Keratinocyte (primary cell): Measurements from ENCODE around the gene RNF34. TPM values are rescaled to one million over a fixed set of nuclear protein-coding genes. Genes with fewer than 3 reads are reported as not detected.

Experiments used
- DNase-seq: peaks from one replicate; pipeline ENCODE4 v3.0.0-alpha.2; 2011; ENCODE audit warnings: low read depth, missing footprints, low spot score
- FAIRE-seq: peaks from 2 replicates; lab custom pipeline; 2011; peaks lifted over from hg19 to GRCh38; lab: Jason Lieb, UNC
- H2AFZ ChIP-seq: 2 replicates; pipeline ENCODE4 v1.6.0; 2012; ENCODE audit warnings: low read length, control low read depth, inconsistent platforms; ENCODE audit not compliant: control insufficient read depth
- H3K27ac ChIP-seq: 2 replicates; pipeline ENCODE4 v1.5.1; 2011; ENCODE audit warnings: low read length; ENCODE audit not compliant: control insufficient read depth, insufficient read depth
- H3K27me3 ChIP-seq: 3 replicates; pipeline ENCODE4 v1.6.0; 2011; ENCODE audit warnings: low read length; ENCODE audit not compliant: control insufficient read depth, insufficient read depth; ENCODE audit errors: extremely low read depth
- H3K36me3 ChIP-seq, 2 experiments: 2 replicates in 1 of 2; 3 replicates in 1 of 2; pipeline ENCODE4 v1.5.1; 2011; ENCODE audit warnings: low read length in 2 of 2, mild to moderate bottlenecking in 1 of 2; ENCODE audit not compliant: control insufficient read depth in 2 of 2, insufficient read depth in 2 of 2; ENCODE audit errors: extremely low read depth in 1 of 2
- H3K4me1 ChIP-seq: 3 replicates; pipeline ENCODE4 v1.5.1; 2011; ENCODE audit warnings: low read length; ENCODE audit not compliant: control insufficient read depth, insufficient read depth; ENCODE audit errors: extremely low read depth
- H3K4me2 ChIP-seq: 3 replicates; pipeline ENCODE4 v1.6.0; 2011; ENCODE audit warnings: low read depth, low read length; ENCODE audit not compliant: control insufficient read depth, insufficient read depth; ENCODE audit errors: extremely low read depth
- H3K4me3 ChIP-seq, 3 experiments: fragments of 200-600 bp in 1 of 3; sonication (generic) in 1 of 3; 2 replicates in 2 of 3; 3 replicates in 1 of 3; pipeline ENCODE4 v1.5.1; 2011 to 2016; ENCODE audit warnings: low read length in 3 of 3, mild to moderate bottlenecking in 3 of 3, control low read depth in 2 of 3, inconsistent platforms in 1 of 3, low read depth in 1 of 3, mixed read lengths in 1 of 3, mixed run types in 1 of 3, moderate library complexity in 1 of 3; ENCODE audit not compliant: control insufficient read depth in 2 of 3, insufficient read depth in 2 of 3; ENCODE audit errors: extremely low read depth in 1 of 3
- H3K79me2 ChIP-seq: 2 replicates; pipeline ENCODE4 v1.6.0; 2012; ENCODE audit warnings: low read length; ENCODE audit not compliant: control insufficient read depth, insufficient read depth
- H3K9ac ChIP-seq: 3 replicates; pipeline ENCODE4 v1.6.0; 2011; ENCODE audit warnings: low read length; ENCODE audit not compliant: control insufficient read depth, insufficient read depth; ENCODE audit errors: extremely low read depth
- H3K9me1 ChIP-seq: 3 replicates; pipeline ENCODE4 v1.6.0; 2011; ENCODE audit warnings: low read length; ENCODE audit not compliant: control insufficient read depth, insufficient read depth; ENCODE audit errors: extremely low read depth
- H3K9me3 ChIP-seq: 2 replicates; pipeline ENCODE4 v1.5.1; 2012; ENCODE audit warnings: low read depth, low read length; ENCODE audit not compliant: control insufficient read depth
- H4K20me1 ChIP-seq: 3 replicates; pipeline ENCODE4 v1.6.0; 2011; ENCODE audit warnings: low read length; ENCODE audit not compliant: control insufficient read depth, insufficient read depth; ENCODE audit errors: extremely low read depth
- CTCF ChIP-seq, 3 experiments: IDR thresholded peaks in 1 of 3; conservative IDR thresholded peaks in 1 of 3; optimal IDR thresholded peaks in 1 of 3; 2 replicates in 2 of 3; 3 replicates in 1 of 3; pipeline versions ENCODE3 to v1.5.1; 2011; ENCODE audit warnings: low read length in 3 of 3, mild to moderate bottlenecking in 3 of 3, moderate library complexity in 2 of 3, control low read depth in 1 of 3, inconsistent platforms in 1 of 3; ENCODE audit not compliant: insufficient read depth in 2 of 3; ENCODE audit errors: extremely low read depth in 1 of 3
- EZH2 ChIP-seq: IDR thresholded peaks from one replicate; pipeline ENCODE4 v1.6.1; 2012; ENCODE audit warnings: inconsistent platforms, mild to moderate bottlenecking, low read length, moderate library complexity
- dilution Hi-C: fragments of 300-500 bp; cut with MboI; formaldehyde crosslinking; loops from one replicate; pipeline ENCODE4 v1.7.0; 2020; ENCODE audit warnings: low sequenced_read_pairs; ENCODE audit not compliant: extremely low pct_ligation_motif_present
- polyA plus RNA-seq, 5 experiments: library from polyadenylated mRNA; depleted of rRNA in 3 of 5; stranded (reverse) in 3 of 5; stranded (forward) in 1 of 5; unstranded in 1 of 5; fragments of >200 nt; gene quantifications; 1 replicate in 1 of 5; 2 replicates in 3 of 5; 3 replicates in 1 of 5; pipeline versions ENCODE4 v1.2.1 to v1.2.3, GENCODE V29; 2011 to 2012; ENCODE audit warnings: missing spikeins in 2 of 5, low read depth in 1 of 5, low replicate concordance in 1 of 5

The RNF34 gene
- polyA plus RNA-seq, 1 donor (not counting 4 experiments of a cell fraction or from before 2014, with no cell fraction given), result 39.0 TPM

GRCh38 chr12:121467638-121468498, 68.0 kb downstream of the RNF34 start:
- dilution Hi-C loops, result no loop called here
- no peaks in the 10 kb centered on the region for H3K9me3 ChIP-seq
- H3K36me3 ChIP-seq, result no peaks in the 10 kb centered on the region
- H3K79me2 ChIP-seq, result peaks cover 29% of the 10 kb centered on the region
- no peak for TF ChIP-seq CTCF (optimal IDR thresholded peaks at IDR 0.05 in 1 of 3, IDR thresholded peaks at IDR 0.05 in 1 of 3, conservative IDR thresholded peaks at IDR 0.05 in 1 of 3; ENCODE audit: extremely low read depth in 1 of 3, insufficient read depth in 2 of 3, low read length in 3 of 3)
- TF ChIP-seq EZH2, result no peak
- peak overlapping the region; percentile 24 for H2AFZ ChIP-seq
- H3K9ac ChIP-seq, result no peak overlapping the region
- peak overlapping the region; percentile 34 to 48 (median 41) for H3K4me3 ChIP-seq
- FAIRE-seq (no peak), DNase-seq (no peak)
- H4K20me1 ChIP-seq, result no peaks in the 10 kb centered on the region
- peak overlapping the region; percentile 71 for H3K4me2 ChIP-seq
- peaks cover 8% of the 10 kb centered on the region for H3K4me1 ChIP-seq
- H3K9me1 ChIP-seq, result no peaks in the 10 kb centered on the region
- no peaks in the 10 kb centered on the region for H3K27me3 ChIP-seq
- H3K27ac ChIP-seq, result no peak overlapping the region

- H3K9me3 ChIP-seq, result no peaks in the 10 kb centered on the region
- H3K27ac ChIP-seq, result no peak overlapping the region
- H3K36me3 ChIP-seq, result no peaks in the 10 kb centered on the region
- H2AFZ ChIP-seq, result no peak overlapping the region
- no peak overlapping the region for H3K9ac ChIP-seq
- H3K79me2 ChIP-seq, result peaks cover 24% of the 10 kb centered on the region
- peaks cover 8% of the 10 kb centered on the region for H3K4me1 ChIP-seq
- dilution Hi-C loops, result no loop called here
- H3K9me1 ChIP-seq, result no peaks in the 10 kb centered on the region
- H3K4me2 ChIP-seq, result no peak overlapping the region
- TF ChIP-seq EZH2, result no peak
- TF ChIP-seq CTCF (optimal IDR thresholded peaks at IDR 0.05 in 1 of 3, IDR thresholded peaks at IDR 0.05 in 1 of 3, conservative IDR thresholded peaks at IDR 0.05 in 1 of 3; ENCODE audit: extremely low read depth in 1 of 3, insufficient read depth in 2 of 3, low read length in 3 of 3), result no peak
- H4K20me1 ChIP-seq, result no peaks in the 10 kb centered on the region
- H3K4me3 ChIP-seq, result no peak overlapping the region
- FAIRE-seq, result no peak
- H3K27me3 ChIP-seq, result no peaks in the 10 kb centered on the region
- DNase-seq, result no peak
Observed at GRCh38 chr12:121468499-121468801, 68.5 kb downstream of the RNF34 start.
